Measurements from ENCODE around the gene SLC39A8.

Gene SLC39A8

GRCh38 chr4:102222838-102223409 lies 122.4 kb downstream of the SLC39A8 start:
- no peak for DNase-seq

GRCh38 chr4:102219129-102219528 lies 126.2 kb downstream of the SLC39A8 start:
- DNase-seq, result no peak

GRCh38 chr4:102218656-102219055 lies 126.6 kb downstream of the SLC39A8 start:
- DNase-seq, result no peak

DNA sequence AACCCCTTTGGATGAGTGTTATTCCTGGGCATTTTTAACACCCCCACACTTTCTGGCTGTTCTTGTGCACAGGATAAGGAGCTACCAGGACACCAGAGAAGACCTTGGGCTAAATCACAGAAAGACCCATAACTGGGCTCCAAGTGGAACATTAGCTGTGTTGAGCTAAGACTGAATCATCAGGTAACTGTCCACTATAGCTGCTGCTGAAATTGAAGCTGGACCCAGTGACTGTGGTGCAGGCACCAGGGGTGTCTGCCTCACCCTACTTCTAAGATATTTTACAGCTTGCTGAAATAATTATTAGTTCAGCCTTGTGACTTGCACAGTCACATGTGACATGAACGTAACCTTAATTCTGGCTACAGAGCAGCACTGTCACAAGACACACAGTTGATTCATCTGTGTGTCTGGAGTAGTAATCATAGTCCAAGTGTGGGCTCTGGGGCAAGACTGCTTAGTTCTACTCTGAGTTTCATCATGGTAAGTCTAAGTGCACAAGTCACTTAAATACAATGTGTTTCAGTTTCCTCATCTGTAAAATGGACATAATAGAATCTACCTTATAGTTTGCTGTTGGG lies 127.4 kb downstream of the SLC39A8 start:
- DNase-seq, result no peak

GRCh38 chr4:102217345-102217744 lies 127.9 kb downstream of the SLC39A8 start:
- no peak for DNase-seq

GRCh38 chr4:102216666-102217065 lies 128.6 kb downstream of the SLC39A8 start:
- DNase-seq, result no peak

GRCh38 chr4:102213031-102213430 lies 132.3 kb downstream of the SLC39A8 start:
- no peak for DNase-seq
